ENCODE data around the gene RYR1. TPM values are rescaled to one million over a fixed set of nuclear protein-coding genes. Genes with fewer than 3 reads are reported as not detected.

The RYR1 gene
- total and polyA plus RNA-seq, 2 of the 8 experiments (the other 6 are each of a cell fraction or from before 2014, with no cell fraction given), result 5.8 to 11.8 TPM

DNA sequence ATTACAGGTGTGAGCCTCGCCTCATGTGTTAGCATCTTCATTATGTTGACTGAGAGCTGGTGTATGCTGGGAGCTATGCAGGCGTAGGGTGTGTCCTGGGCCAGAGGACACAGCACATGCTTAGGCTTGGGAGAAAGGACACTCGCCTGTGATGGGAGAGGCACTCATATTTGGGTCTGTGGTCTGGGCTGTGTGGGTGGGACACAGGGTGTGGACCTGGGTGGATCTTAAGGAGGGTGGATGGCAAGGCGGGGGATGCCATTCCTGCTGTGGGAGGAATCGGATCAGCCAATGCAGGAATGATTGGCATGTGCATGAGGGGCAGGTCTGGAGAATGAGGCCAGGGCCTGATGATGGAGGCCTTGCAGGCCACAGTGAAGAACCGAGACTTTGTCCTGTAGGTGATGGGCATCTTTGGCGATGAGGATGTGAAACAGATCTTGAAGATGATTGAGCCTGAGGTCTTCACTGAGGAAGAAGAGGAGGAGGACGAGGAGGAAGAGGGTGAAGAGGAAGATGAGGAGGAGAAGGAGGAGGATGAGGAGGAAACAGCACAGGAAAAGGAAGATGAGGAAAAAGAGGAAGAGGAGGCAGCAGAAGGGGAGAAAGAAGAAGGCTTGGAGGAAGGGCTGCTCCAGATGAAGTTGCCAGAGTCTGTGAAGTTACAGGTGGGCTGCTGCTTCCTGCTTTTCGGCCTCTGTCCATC is 55.4 kb downstream of the RYR1 start:
- Histone ChIP-seq H3K36me3 (ENCODE audit: control insufficient read depth in 2 of 4, insufficient read depth in 4 of 4, low read length in 3 of 4) (peaks cover 4 to 32% (median 25%) of the 10 kb centered on the region in 4 experiments; a peak in 7 of 8 replicates), H3K9ac (replicated peaks in 1 of 4; ENCODE audit: extremely low read depth in 1 of 4, low read depth in 3 of 4, low read length in 3 of 4) (no peak overlapping the region), H3K4me3 (ENCODE audit: extremely low read depth in 1 of 4, insufficient read depth in 2 of 4, low read depth in 3 of 4, low read length in 4 of 4) (no peak overlapping the region), H3K4ac (replicated peaks; ENCODE audit: insufficient read length, low read depth, low read length) (no peak overlapping the region), H3K23ac (ENCODE audit: insufficient read length) (no peak overlapping the region), H3K18ac (ENCODE audit: extremely low read depth, low read length) (no peak overlapping the region), H2BK5ac (ENCODE audit: low read depth, low read length) (no peak overlapping the region), H4K8ac (ENCODE audit: extremely low read depth, insufficient read depth, low read length) (no peak overlapping the region), H2BK120ac (replicated peaks; ENCODE audit: low read depth, low read length) (no peak overlapping the region), H3K4me1 (replicated peaks in 1 of 4; ENCODE audit: control insufficient read depth in 3 of 4, insufficient read depth in 4 of 4, low read length in 3 of 4) (no peaks in the 10 kb centered on the region), H3K56ac (replicated peaks; ENCODE audit: insufficient read length, low read depth, low read length) (no peak overlapping the region), H2AFZ (ENCODE audit: low read length) (no peak overlapping the region), H2BK15ac (ENCODE audit: low read length) (no peak overlapping the region), H3K4me2 (ENCODE audit: insufficient read depth in 1 of 2, low read depth in 2 of 2, low read length in 2 of 2) (no peak overlapping the region), H3K79me2 (ENCODE audit: control insufficient read depth in 1 of 2, insufficient read depth in 2 of 2, low read length in 2 of 2) (no peaks in the 10 kb centered on the region), H3K23me2 (ENCODE audit: low read depth, low read length) (peaks cover 8% of the 10 kb centered on the region; the same call in 1 of the 2 replicates), H3K14ac (ENCODE audit: insufficient read length) (no peak overlapping the region), H3K27me3 (replicated peaks in 1 of 4; ENCODE audit: control insufficient read depth in 3 of 4, extremely low read depth in 1 of 4, insufficient read depth in 3 of 4, low read length in 3 of 4) (no peaks in the 10 kb centered on the region), H3K27ac (ENCODE audit: low read depth, low read length) (no peak overlapping the region), H4K91ac (replicated peaks; ENCODE audit: insufficient read length, low read length) (no peak overlapping the region), H2BK12ac (ENCODE audit: low read depth, low read length) (no peak overlapping the region), H3K9me3 (ENCODE audit: insufficient read depth in 2 of 2, low read depth in 1 of 2, low read length in 1 of 2) (no peaks in the 10 kb centered on the region), H2AK5ac (ENCODE audit: low read depth, low read length) (no peak overlapping the region), H2BK20ac (ENCODE audit: low read length) (no peak overlapping the region), H4K5ac (ENCODE audit: insufficient read length, low read depth, low read length) (no peak overlapping the region), H4K20me1 (replicated peaks in 1 of 2; ENCODE audit: control insufficient read depth in 1 of 2, insufficient read depth in 2 of 2, low read length in 2 of 2) (no peaks in the 10 kb centered on the region), H3K79me1 (ENCODE audit: low read depth, low read length) (no peaks in the 10 kb centered on the region)
- WGBS, 2 experiments (ENCODE audit: extremely low coverage in 1 of 2, insufficient coverage in 1 of 2, insufficient read length in 1 of 2, insufficient replicate concordance in 2 of 2, low coverage in 1 of 2, low lambda C conversion rate in 2 of 2, missing lambda C conversion rate in 1 of 2), result 87 to 100% methylated on average over 1 to 9 of the region's 9 CpGs
- FAIRE-seq, result no peak
- CTCF ChIA-PET (ENCODE audit: partially characterized antibody), result interaction anchor here (0.6 to 1.1 kb wide), 3 partner anchors 86 to 145 kb away, joined by 3 to 4 read pairs (median 3); partner anchors contain the start of gene FAM98C
- TF ChIP-seq SP2 (IDR thresholded peaks at IDR 0.05; ENCODE audit: low read length) (no peak), RFX5 (IDR thresholded peaks at IDR 0.05; ENCODE audit: borderline replicate concordance, low read depth, low read length) (no peak), BCL11A (IDR thresholded peaks at IDR 0.05; ENCODE audit: low read depth in 2 of 2, low read length in 2 of 2) (no peak), ASH2L (IDR thresholded peaks at IDR 0.05; ENCODE audit: low read length) (no peak), RAD21 (IDR thresholded peaks at IDR 0.05 in 1 of 2, conservative IDR thresholded peaks at IDR 0.05 in 1 of 2; ENCODE audit: low read depth in 2 of 2, low read length in 2 of 2) (no peak), PHF8 (conservative IDR thresholded peaks at IDR 0.05; ENCODE audit: low read depth, low read length) (no peak)
- TF ChIP-seq, protein P1, sequence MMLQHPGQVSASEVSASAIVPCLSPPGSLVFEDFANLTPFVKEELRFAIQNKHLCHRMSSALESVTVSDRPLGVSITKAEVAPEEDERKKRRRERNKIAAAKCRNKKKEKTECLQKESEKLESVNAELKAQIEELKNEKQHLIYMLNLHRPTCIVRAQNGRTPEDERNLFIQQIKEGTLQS (IDR thresholded peaks at IDR 0.05; ENCODE audit: insufficient read depth, low read depth, low read length), result no peak
- POLR2A ChIA-PET (ENCODE audit: partially characterized antibody), result interaction anchor here (0.9 kb wide), 1 partner anchor 263 kb away, joined by 3 read pairs; no protein-coding TSS in a partner anchor
- no peak for DNase-seq (ENCODE audit: low read depth in 1 of 2, low spot score in 2 of 2)
